Psoas muscle (tissue), 8 donors: ENCODE data around the gene ZNF727. TPM values are rescaled to one million over a fixed set of nuclear protein-coding genes. Genes with fewer than 3 reads are reported as not detected.
"Not testable (repeated sequence)": the region's sequence is repeated elsewhere in the genome, so short reads cannot be mapped to it uniquely, and the experiment has no call there.

ENCODE experiments used
- ATAC-seq, 4 donors: fragments of 200-7000 bp; cut with Tn5 transposase; one replicate each; pipeline ENCODE4 v1.9.1; 2020; ENCODE audit warnings: moderate library complexity in 3 of 4, mild to moderate bottlenecking in 2 of 4
- DNase-seq, 2 donors: peaks; one replicate each; pipeline ENCODE4 v3.0.0-alpha.2; 2020
- H3K27ac ChIP-seq: fragments of 200-600 bp; one replicate; pipeline ENCODE4 v1.8.0; 2022
- H3K27me3 ChIP-seq, 3 donors: fragments of 200-600 bp in 1 of 3; one replicate each; pipeline versions ENCODE4 v1.6.1 to v1.8.0; 2013 to 2022; ENCODE audit warnings: low read length in 2 of 3, mild to moderate bottlenecking in 2 of 3, moderate library complexity in 1 of 3; ENCODE audit not compliant: insufficient read depth in 3 of 3
- H3K36me3 ChIP-seq, 2 donors: fragments of 200-600 bp in 1 of 2; one replicate each; pipeline versions ENCODE4 v1.6.1 to v1.8.0; 2013 to 2022; ENCODE audit warnings: low read depth in 1 of 2, mild to moderate bottlenecking in 1 of 2, moderate library complexity in 1 of 2; ENCODE audit not compliant: insufficient read depth in 1 of 2
- H3K4me1 ChIP-seq: fragments of 200-600 bp; one replicate; pipeline ENCODE4 v1.8.0; 2022
- H3K4me3 ChIP-seq: fragments of 200-600 bp; one replicate; pipeline ENCODE4 v1.8.0; 2022; ENCODE audit warnings: mild to moderate bottlenecking
- H3K9me3 ChIP-seq: fragments of 200-600 bp; one replicate; pipeline ENCODE4 v1.8.0; 2022
- WGBS, 3 donors: extraction: QIAGEN DNeasy Blood & Tissue Kit; methylation state at CpG; one replicate each; pipeline versions ENCODE4 v1.1.6 to v1.1.7; 2013; 5-methylcytosine and 5-hydroxymethylcytosine counted together
- intact Hi-C, 2 donors: fragments of 100-400 bp; cut with DNase I; formaldehyde crosslinking; loops; one replicate each; pipeline versions ENCODE4 v1.11.0 to v1.14.2; 2022
- long read RNA-seq, 2 donors: library from polyadenylated mRNA; unstranded; transcript quantifications; one replicate each; pipeline ENCODE4 v2.0.0, GENCODE V29; 2021
- polyA plus RNA-seq, 3 donors: library from polyadenylated mRNA; stranded (reverse); fragments of 200-250 nt; gene quantifications; one replicate each; pipeline ENCODE4 v1.2.3, GENCODE V29; 2013
- total RNA-seq, 4 donors: library from RNA; stranded (reverse); fragmentation: NEBNext Ultra II Directional in 2 of 4; extraction: Animal tissue kit (Norgen Biotek cat#: 25700) in 2 of 4; gene quantifications; one replicate each; pipeline versions ENCODE4 v1.2.1 to v1.2.4, GENCODE V29; 2021 to 2023
- TF ChIP-seq, protein P1 (sequence below): fragments of 200-600 bp; IDR thresholded peaks from one replicate; pipeline ENCODE4 v1.8.0; 2022; ENCODE audit warnings: antibody characterized with exemption
- donor health status: healthy with polysubstance abuse.
- donor health status: DM: no; HTN: no; CAD: no; lungs with moderate emphysema.
- donor health status: Bipolar disorder and iron deficiency.
- donor health status: healthy.
- donor health status: DM: yes; HTN: yes; CAD: no.
- donor health status: DM: no; HTN: no; CAD: no.
- donor health status: DM: no; HTN: no; CAD: no.
- donor health status: DM: yes; HTN: yes; CAD: no.

The ZNF727 gene
- 1 to 10 TPM; 1.0 to 3.1 (median 1.6) TPM for total RNA-seq
- polyA plus RNA-seq: 1 to 10 TPM in 1 of 3 donors, under 1 TPM in 1, not detected in 1; 0.10 to 1.2 TPM
- long read RNA-seq, donor 1: 0 reads
- long read RNA-seq, donor 2, partial matches to known transcripts: 0 of 1 reads
- long read RNA-seq, donor 2, other reads (novel, unspliced or antisense): 1 of 1 reads

DNA sequence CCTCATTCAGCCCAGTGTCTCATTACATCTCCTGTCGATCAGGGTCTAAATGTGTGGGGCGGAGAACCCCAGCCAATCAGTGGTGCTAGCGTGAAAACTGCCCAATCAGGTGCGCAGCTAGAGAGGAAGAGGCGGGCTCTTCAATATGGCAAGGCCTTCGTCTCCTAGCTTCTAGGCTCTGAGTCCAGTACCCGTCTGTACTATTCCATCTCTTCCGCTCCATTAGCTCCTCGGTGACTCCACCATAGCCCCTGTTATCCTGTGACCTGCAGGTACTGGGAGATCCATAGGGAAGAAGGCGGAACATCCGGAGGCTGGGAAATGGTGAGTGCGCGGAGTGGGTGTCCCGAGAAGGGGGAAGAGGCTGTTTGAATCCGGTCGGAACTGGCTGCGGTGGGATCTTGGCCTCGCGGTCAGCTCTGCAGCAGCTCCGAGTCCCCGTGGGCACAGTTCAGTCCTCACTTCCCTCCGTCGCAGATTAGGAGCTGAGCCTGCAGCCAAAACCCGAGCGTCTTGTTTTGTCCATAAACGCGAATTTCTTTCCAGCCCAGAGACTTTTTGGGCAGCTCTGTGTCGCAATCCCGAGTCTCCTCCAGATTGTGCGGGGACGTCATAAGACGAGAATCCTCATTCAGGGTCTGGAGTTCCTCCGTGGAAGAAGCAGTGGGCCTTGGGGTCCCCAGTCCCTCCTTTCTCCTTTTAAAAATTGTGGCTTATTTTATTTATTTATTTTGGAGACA, at the start of gene ZNF727:
Gene ZNF727 (plus strand): TSS at position 134 of the 740 bp plus-strand sequence. CDS start 188 bp downstream, at position 322.
- intact Hi-C loops: no loop called here
- peak within 1 kb of the TSS; percentile 78 for H3K27ac ChIP-seq

DNA sequence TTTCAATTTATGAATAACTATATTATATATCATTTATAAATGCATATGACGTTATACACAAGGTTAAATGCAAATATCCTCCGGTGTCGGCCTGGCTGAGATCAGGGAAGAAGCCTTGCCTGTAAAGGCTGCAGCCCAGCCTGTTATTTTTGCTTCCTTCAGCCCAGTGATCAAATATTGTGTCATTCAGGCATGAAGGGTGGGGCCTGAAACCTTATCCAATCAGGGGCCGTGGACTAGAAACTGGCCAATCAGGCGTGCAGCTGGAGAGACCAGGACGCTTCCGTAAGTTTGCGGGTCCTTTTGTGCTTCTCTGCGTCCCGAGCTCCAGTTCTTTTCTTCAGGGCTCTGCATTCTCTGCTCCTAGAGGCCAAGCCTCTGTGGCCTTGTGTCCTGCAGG, 46.7 kb upstream of the ZNF727 start, which contains the start of gene ZNF722:
Gene ZNF722 (plus strand): TSS at position 301 of the 400 bp plus-strand sequence. CDS start 113 bp downstream, outside the sequence.
- DNase-seq: no peak
- no peaks in the 10 kb centered on the region for H3K27me3 ChIP-seq
- no peaks in the 10 kb centered on the region for H3K4me1 ChIP-seq
- H3K9me3 ChIP-seq: no peaks in the 10 kb centered on the region
- no peak for ATAC-seq
- no peak within 1 kb of the TSS for H3K4me3 ChIP-seq
- intact Hi-C loops: no loop called here
- TF ChIP-seq, protein P1, sequence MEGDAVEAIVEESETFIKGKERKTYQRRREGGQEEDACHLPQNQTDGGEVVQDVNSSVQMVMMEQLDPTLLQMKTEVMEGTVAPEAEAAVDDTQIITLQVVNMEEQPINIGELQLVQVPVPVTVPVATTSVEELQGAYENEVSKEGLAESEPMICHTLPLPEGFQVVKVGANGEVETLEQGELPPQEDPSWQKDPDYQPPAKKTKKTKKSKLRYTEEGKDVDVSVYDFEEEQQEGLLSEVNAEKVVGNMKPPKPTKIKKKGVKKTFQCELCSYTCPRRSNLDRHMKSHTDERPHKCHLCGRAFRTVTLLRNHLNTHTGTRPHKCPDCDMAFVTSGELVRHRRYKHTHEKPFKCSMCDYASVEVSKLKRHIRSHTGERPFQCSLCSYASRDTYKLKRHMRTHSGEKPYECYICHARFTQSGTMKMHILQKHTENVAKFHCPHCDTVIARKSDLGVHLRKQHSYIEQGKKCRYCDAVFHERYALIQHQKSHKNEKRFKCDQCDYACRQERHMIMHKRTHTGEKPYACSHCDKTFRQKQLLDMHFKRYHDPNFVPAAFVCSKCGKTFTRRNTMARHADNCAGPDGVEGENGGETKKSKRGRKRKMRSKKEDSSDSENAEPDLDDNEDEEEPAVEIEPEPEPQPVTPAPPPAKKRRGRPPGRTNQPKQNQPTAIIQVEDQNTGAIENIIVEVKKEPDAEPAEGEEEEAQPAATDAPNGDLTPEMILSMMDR: no peak
- H3K36me3 ChIP-seq: no peaks in the 10 kb centered on the region
- no peak within 1 kb of the TSS for H3K27ac ChIP-seq
- WGBS, 3 donors: 84 to 91% (median 86%) methylated on average over 10 of the region's 10 CpGs

More for the DNA sequence above, at the start of gene ZNF727:
- Histone ChIP-seq H3K4me3 (peak within 1 kb of the TSS; percentile 73), H3K27me3 (no peaks in the 10 kb centered on the region), H3K36me3 (no peaks in the 10 kb centered on the region), H3K4me1 (no peaks in the 10 kb centered on the region), H3K9me3 (no peaks in the 10 kb centered on the region)
- WGBS, 3 donors: 3 to 11% (median 9%) methylated on average over 32 to 33 of the region's 33 CpGs
- TF ChIP-seq, protein P1: no peak
- peak; percentile 95 to 99 (median 99) for ATAC-seq
- peak; percentile 75 to 83 for DNase-seq

DNA sequence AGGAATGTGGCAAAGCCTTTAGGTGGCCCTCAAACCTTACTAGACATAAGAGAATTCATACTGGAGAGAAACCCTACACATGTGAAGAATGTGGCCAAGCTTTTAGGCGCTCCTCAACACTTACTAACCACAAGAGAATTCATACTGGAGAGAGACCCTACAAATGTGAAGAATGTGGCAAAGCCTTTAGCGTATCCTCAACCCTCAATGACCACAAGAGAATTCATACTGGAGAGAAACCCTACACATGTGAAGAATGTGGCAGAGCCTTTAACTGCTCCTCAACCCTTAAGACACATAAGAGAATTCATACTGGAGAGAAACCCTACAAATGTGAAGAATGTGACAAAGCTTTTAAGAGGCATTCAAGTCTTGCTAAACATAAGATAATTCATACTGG, 29.7 kb upstream of the ZNF727 start:
- H3K27me3 ChIP-seq, H3K27ac ChIP-seq, ATAC-seq, intact Hi-C loops, DNase-seq, H3K36me3 ChIP-seq, H3K4me1 ChIP-seq, H3K4me3 ChIP-seq: not testable (repeated sequence)
- peaks cover 32% of the 10 kb centered on the region for H3K9me3 ChIP-seq
- WGBS, 3 donors: 52 to 75% (median 70%) methylated on average over 2 of the region's 2 CpGs

DNA sequence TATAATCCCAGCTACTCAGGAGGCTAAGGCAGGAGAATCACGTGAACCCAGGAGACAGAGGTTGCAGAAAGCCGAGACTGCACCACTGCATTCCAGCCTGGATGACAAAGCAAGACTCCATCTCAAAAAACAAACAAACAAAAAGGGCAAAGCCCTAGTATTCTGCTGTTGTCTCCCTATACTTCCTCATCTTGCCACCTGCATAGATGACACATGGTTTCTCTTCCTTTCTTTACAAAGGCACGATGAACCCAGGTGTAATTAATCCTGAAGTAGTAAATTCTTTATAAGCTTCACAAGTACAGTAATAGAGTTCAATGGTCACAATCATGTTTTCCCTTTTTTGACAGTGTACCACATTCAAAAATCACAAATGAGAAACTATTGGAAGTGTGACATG, 9.8 kb upstream of the ZNF727 start:
- intact Hi-C loops: no loop called here
- Histone ChIP-seq H3K27ac (no peak overlapping the region), H3K4me3 (no peak overlapping the region), H3K27me3 (peaks cover 0 to 5% (median 0%) of the 10 kb centered on the region in 3 donors), H3K4me1 (no peaks in the 10 kb centered on the region), H3K36me3 (no peaks in the 10 kb centered on the region), H3K9me3 (peaks cover 11% of the 10 kb centered on the region)
- no peak for DNase-seq
- no peak for ATAC-seq
- 78 to 80% (median 79%) methylated on average over 3 of the region's 3 CpGs for WGBS, 3 donors
- TF ChIP-seq, protein P1: no peak

DNA sequence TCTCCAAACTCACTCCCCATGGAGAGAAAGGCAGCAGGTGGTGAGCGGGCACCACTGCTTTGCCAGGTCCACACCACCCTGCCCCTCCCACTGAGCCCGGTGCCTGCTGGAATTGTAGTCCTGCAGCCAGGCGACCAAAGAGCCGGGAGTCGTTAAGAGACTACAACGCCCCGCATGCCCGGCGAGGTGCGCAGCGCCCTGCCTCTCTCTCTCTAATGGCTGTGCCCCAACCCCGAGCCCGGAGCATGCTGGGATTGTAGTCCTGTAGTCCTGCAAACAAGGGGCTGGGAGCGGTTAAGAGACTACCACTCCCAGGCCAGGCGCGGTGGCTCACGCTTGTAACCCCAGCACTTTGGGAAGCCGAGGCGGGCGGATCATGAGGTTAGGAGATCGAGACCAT, 8.1 kb upstream of the ZNF727 start:
- no peak overlapping the region for H3K4me3 ChIP-seq
- 18 to 21% (median 19%) methylated on average over 21 of the region's 21 CpGs for WGBS, 3 donors
- no peaks in the 10 kb centered on the region for H3K4me1 ChIP-seq
- no peaks in the 10 kb centered on the region for H3K36me3 ChIP-seq
- DNase-seq (no peak), ATAC-seq (no peak)
- H3K27ac ChIP-seq: no peak overlapping the region
- H3K9me3 ChIP-seq: peaks cover 10% of the 10 kb centered on the region
- intact Hi-C loops: no loop called here
- H3K27me3 ChIP-seq: peaks cover 0 to 5% (median 0%) of the 10 kb centered on the region in 3 donors
- TF ChIP-seq, protein P1: no peak
